ENCODE results near the gene DCP1B.

DCP1B gene

DNA sequence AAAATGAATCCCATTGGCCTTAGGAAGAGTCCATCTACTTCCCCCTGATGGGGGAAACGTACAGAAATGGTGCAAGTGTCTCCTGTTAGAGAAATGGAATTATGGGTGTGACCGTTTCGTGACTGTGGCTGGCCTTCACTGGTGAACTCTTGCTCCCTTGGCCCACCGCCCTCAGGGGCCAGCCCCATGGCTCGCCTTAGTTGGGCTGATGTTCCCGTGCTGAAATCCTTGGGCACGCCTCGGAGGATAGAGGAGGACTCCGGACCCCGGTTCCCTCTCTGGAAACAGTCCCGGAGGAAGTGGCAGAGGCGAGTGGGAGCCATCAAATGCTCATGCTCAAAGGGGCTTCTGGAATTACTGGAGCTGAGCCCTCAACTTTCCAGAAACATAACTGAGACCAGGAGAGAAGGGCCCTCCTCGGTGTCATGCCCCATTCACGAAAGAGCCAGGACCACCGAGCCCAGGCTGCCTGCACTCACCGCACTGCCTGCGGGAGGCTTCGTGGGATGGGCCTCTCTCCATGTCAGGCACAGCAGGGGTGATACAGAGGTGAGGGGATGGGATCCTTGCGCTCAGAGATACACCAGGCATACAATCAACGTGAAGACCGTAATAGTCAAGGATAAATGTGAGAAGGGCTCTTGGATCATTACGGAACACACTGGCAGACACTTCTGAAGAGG lies 75.7 kb downstream of the DCP1B start:
- Histone ChIP-seq H4K91ac (ENCODE audit: low read length) (no peak overlapping the region), H3K27me3 (ENCODE audit: control insufficient read depth in 1 of 2, insufficient read depth in 1 of 2, low read length in 2 of 2) (peaks cover 59 to 74% of the 10 kb centered on the region in 2 experiments), H2AFZ (ENCODE audit: low read depth, low read length) (no peak overlapping the region), H3K36me3 (ENCODE audit: control insufficient read depth in 1 of 2, insufficient read depth in 2 of 2, low read depth in 1 of 2, low read length in 2 of 2) (no peaks in the 10 kb centered on the region), H3K23ac (ENCODE audit: low read length in 2 of 2) (no peak overlapping the region), H3K4me2 (ENCODE audit: low read length, poor library complexity, severe bottlenecking) (no peak overlapping the region), H2BK5ac (ENCODE audit: low read depth, low read length, poor library complexity, severe bottlenecking) (no peak overlapping the region), H4K8ac (ENCODE audit: low read length) (no peak overlapping the region), H3K4me3 (ENCODE audit: insufficient read depth in 1 of 2, low read depth in 1 of 2, low read length in 2 of 2) (no peak overlapping the region), H3K27ac (ENCODE audit: low read length, poor library complexity, severe bottlenecking) (no peak overlapping the region), H2AK5ac (ENCODE audit: low read length, severe bottlenecking) (no peak overlapping the region), H3K9ac (ENCODE audit: low read length) (no peak overlapping the region), H3K14ac (ENCODE audit: low read length in 2 of 2) (peak overlapping the region in 1 of 2 experiments; percentile 35), H3K9me3 (ENCODE audit: control insufficient read depth, low read length) (no peaks in the 10 kb centered on the region), H2BK120ac (ENCODE audit: low read depth, low read length) (no peak overlapping the region), H3K18ac (ENCODE audit: low read depth in 1 of 2, low read length in 2 of 2) (no peak overlapping the region), H2BK15ac (ENCODE audit: low read depth, poor library complexity, severe bottlenecking) (no peak overlapping the region), H2BK12ac (ENCODE audit: low read length in 2 of 2) (no peak overlapping the region), H3K4ac (ENCODE audit: low read depth in 1 of 2, low read length in 2 of 2) (no peak overlapping the region), H3K79me1 (replicated peaks; ENCODE audit: low read length, poor library complexity, severe bottlenecking) (no peaks in the 10 kb centered on the region), H3K4me1 (ENCODE audit: control insufficient read depth, insufficient read depth, low read depth, low read length) (peaks cover 10% of the 10 kb centered on the region)
- WGBS: 91% methylated on average over 22 of the region's 22 CpGs
- DNase-seq: no peak

DNA sequence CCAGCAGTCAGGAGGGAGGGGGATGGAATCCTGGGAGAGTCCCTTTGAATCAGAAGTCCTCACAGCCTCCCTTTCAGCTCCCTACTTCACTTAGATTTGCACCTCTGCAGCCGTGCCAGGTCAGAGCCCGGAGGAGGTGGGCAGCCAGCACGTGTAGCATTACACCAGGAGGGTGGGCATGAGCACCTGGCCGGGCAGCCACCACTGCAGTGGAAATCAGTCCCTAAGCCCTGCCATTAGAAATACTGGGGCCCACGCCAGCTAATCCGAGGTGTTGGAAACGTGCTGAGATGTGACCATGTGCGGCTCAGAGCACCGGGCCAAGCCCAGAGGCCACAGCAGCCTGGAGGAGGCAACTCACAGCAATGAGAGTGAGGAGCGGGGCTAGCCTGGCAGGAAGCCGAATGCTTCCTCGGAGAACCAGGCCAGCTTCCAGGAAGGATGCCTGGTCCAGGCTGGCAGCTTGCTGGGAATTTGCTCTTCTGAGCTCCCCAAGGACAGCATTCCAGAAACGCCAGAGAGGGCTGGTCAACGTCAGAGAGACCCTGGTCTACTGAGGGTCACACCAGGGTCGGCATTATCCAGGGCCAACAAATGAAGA lies 76.4 kb downstream of the DCP1B start:
- Histone ChIP-seq H2BK5ac (ENCODE audit: low read depth, low read length, poor library complexity, severe bottlenecking) (no peak overlapping the region), H3K27ac (ENCODE audit: low read length, poor library complexity, severe bottlenecking) (no peak overlapping the region), H3K4me1 (ENCODE audit: control insufficient read depth, insufficient read depth, low read depth, low read length) (peaks cover 6% of the 10 kb centered on the region), H2BK12ac (ENCODE audit: low read length in 2 of 2) (no peak overlapping the region), H3K9me3 (ENCODE audit: control insufficient read depth, low read length) (no peaks in the 10 kb centered on the region), H3K18ac (ENCODE audit: low read depth in 1 of 2, low read length in 2 of 2) (no peak overlapping the region), H2BK120ac (ENCODE audit: low read depth, low read length) (no peak overlapping the region), H2BK15ac (ENCODE audit: low read depth, poor library complexity, severe bottlenecking) (no peak overlapping the region), H4K8ac (ENCODE audit: low read length) (no peak overlapping the region), H3K4me2 (ENCODE audit: low read length, poor library complexity, severe bottlenecking) (no peak overlapping the region), H3K4me3 (ENCODE audit: insufficient read depth in 1 of 2, low read depth in 1 of 2, low read length in 2 of 2) (no peak overlapping the region), H3K14ac (ENCODE audit: low read length in 2 of 2) (no peak overlapping the region), H3K79me1 (replicated peaks; ENCODE audit: low read length, poor library complexity, severe bottlenecking) (no peaks in the 10 kb centered on the region), H3K9ac (ENCODE audit: low read length) (no peak overlapping the region), H3K27me3 (ENCODE audit: control insufficient read depth in 1 of 2, insufficient read depth in 1 of 2, low read length in 2 of 2) (peaks cover 59 to 81% of the 10 kb centered on the region in 2 experiments), H2AK5ac (ENCODE audit: low read length, severe bottlenecking) (no peak overlapping the region), H2AFZ (ENCODE audit: low read depth, low read length) (no peak overlapping the region), H3K36me3 (ENCODE audit: control insufficient read depth in 1 of 2, insufficient read depth in 2 of 2, low read depth in 1 of 2, low read length in 2 of 2) (no peaks in the 10 kb centered on the region), H3K4ac (ENCODE audit: low read depth in 1 of 2, low read length in 2 of 2) (no peak overlapping the region), H3K23ac (ENCODE audit: low read length in 2 of 2) (no peak overlapping the region), H4K91ac (ENCODE audit: low read length) (no peak overlapping the region)
- no peak for DNase-seq
- 80% methylated on average over 15 of the region's 15 CpGs for WGBS

- Histone ChIP-seq H3K4me3 (ENCODE audit: insufficient read depth in 1 of 2, low read depth in 1 of 2, low read length in 2 of 2) (no peak overlapping the region), H3K36me3 (ENCODE audit: control insufficient read depth in 1 of 2, insufficient read depth in 2 of 2, low read depth in 1 of 2, low read length in 2 of 2) (no peaks in the 10 kb centered on the region), H3K27ac (ENCODE audit: low read length, poor library complexity, severe bottlenecking) (no peak overlapping the region), H3K4me1 (ENCODE audit: control insufficient read depth, insufficient read depth, low read depth, low read length) (peaks cover under 1% of the 10 kb centered on the region), H2BK120ac (ENCODE audit: low read depth, low read length) (no peak overlapping the region), H3K9ac (ENCODE audit: low read length) (no peak overlapping the region), H2BK5ac (ENCODE audit: low read depth, low read length, poor library complexity, severe bottlenecking) (no peak overlapping the region), H3K23ac (ENCODE audit: low read length in 2 of 2) (no peak overlapping the region), H3K4me2 (ENCODE audit: low read length, poor library complexity, severe bottlenecking) (no peak overlapping the region), H3K9me3 (ENCODE audit: control insufficient read depth, low read length) (no peaks in the 10 kb centered on the region), H2AK5ac (ENCODE audit: low read length, severe bottlenecking) (no peak overlapping the region), H3K79me1 (replicated peaks; ENCODE audit: low read length, poor library complexity, severe bottlenecking) (no peaks in the 10 kb centered on the region), H3K18ac (ENCODE audit: low read depth in 1 of 2, low read length in 2 of 2) (no peak overlapping the region), H2BK12ac (ENCODE audit: low read length in 2 of 2) (no peak overlapping the region), H3K4ac (ENCODE audit: low read depth in 1 of 2, low read length in 2 of 2) (no peak overlapping the region), H3K27me3 (ENCODE audit: control insufficient read depth in 1 of 2, insufficient read depth in 1 of 2, low read length in 2 of 2) (peaks cover 59 to 82% of the 10 kb centered on the region in 2 experiments), H2AFZ (ENCODE audit: low read depth, low read length) (no peak overlapping the region), H2BK15ac (ENCODE audit: low read depth, poor library complexity, severe bottlenecking) (no peak overlapping the region), H3K14ac (ENCODE audit: low read length in 2 of 2) (no peak overlapping the region), H4K91ac (ENCODE audit: low read length) (no peak overlapping the region), H4K8ac (ENCODE audit: low read length) (no peak overlapping the region)
- WGBS: 94% methylated on average over 10 of the region's 11 CpGs
- DNase-seq: no peak
These were observed 77.1 kb downstream of the DCP1B start for GRCh38 chr12:1927051-1927680.

DNA sequence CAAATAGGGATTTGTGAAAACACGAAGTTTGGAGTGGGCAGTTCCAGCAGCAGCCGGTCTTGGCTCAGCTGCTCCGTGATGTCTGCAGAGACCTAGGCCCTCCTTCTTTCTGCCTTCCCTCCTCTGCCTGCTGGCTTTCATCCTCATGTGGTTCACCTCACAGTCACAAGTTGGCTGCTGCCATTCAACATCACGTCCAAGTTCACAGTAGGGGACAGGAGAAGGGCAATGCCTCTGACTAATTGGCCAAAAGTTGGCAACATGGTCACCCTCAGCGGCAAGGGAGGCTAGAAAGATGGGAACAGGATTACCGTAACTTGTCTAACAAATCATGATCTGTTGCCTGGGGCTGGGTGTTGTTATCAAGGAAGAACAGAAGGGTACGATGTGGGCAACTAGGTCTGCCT lies 78.0 kb downstream of the DCP1B start:
- H2BK5ac ChIP-seq (ENCODE audit: low read depth, low read length, poor library complexity, severe bottlenecking): no peak overlapping the region
- no peak overlapping the region for H3K14ac ChIP-seq (ENCODE audit: low read length in 2 of 2)
- no peak overlapping the region for H3K23ac ChIP-seq (ENCODE audit: low read length in 2 of 2)
- no peak overlapping the region for H3K4me2 ChIP-seq (ENCODE audit: low read length, poor library complexity, severe bottlenecking)
- 94% methylated on average over 7 of the region's 7 CpGs for WGBS
- no peak overlapping the region for H2BK15ac ChIP-seq (ENCODE audit: low read depth, poor library complexity, severe bottlenecking)
- H3K9me3 ChIP-seq (ENCODE audit: control insufficient read depth, low read length): no peaks in the 10 kb centered on the region
- H3K36me3 ChIP-seq (ENCODE audit: control insufficient read depth in 1 of 2, insufficient read depth in 2 of 2, low read depth in 1 of 2, low read length in 2 of 2): no peaks in the 10 kb centered on the region
- no peak overlapping the region for H2AK5ac ChIP-seq (ENCODE audit: low read length, severe bottlenecking)
- no peaks in the 10 kb centered on the region for H3K79me1 ChIP-seq (replicated peaks; ENCODE audit: low read length, poor library complexity, severe bottlenecking)
- no peak for DNase-seq
- no peak overlapping the region for H2BK12ac ChIP-seq (ENCODE audit: low read length in 2 of 2)
- H4K8ac ChIP-seq (ENCODE audit: low read length): no peak overlapping the region
- H3K4me1 ChIP-seq (ENCODE audit: control insufficient read depth, insufficient read depth, low read depth, low read length): no peaks in the 10 kb centered on the region
- no peak overlapping the region for H2AFZ ChIP-seq (ENCODE audit: low read depth, low read length)
- no peak overlapping the region for H3K4ac ChIP-seq (ENCODE audit: low read depth in 1 of 2, low read length in 2 of 2)
- H3K18ac ChIP-seq (ENCODE audit: low read depth in 1 of 2, low read length in 2 of 2): no peak overlapping the region
- no peak overlapping the region for H3K27ac ChIP-seq (ENCODE audit: low read length, poor library complexity, severe bottlenecking)
- H2BK120ac ChIP-seq (ENCODE audit: low read depth, low read length): no peak overlapping the region
- no peak overlapping the region for H3K9ac ChIP-seq (ENCODE audit: low read length)
- no peak overlapping the region for H4K91ac ChIP-seq (ENCODE audit: low read length)
- no peak overlapping the region for H3K4me3 ChIP-seq (ENCODE audit: insufficient read depth in 1 of 2, low read depth in 1 of 2, low read length in 2 of 2)
- H3K27me3 ChIP-seq (ENCODE audit: control insufficient read depth in 1 of 2, insufficient read depth in 1 of 2, low read length in 2 of 2): peaks cover 59 to 78% of the 10 kb centered on the region in 2 experiments

Data from mesenchymal stem cell (in vitro differentiated cells and primary cell).